Measurements from ENCODE around the gene BCL11A. TPM values are rescaled to one million over a fixed set of nuclear protein-coding genes. Genes with fewer than 3 reads are reported as not detected.

BCL11A gene
- total RNA-seq, 1 experiment from 2014 or later, result 91.4 TPM

GRCh38 chr2:60474301-60474700, 79.2 kb downstream of the BCL11A start:
- Mint-ChIP-seq H3K4me3 (peak overlapping the region; percentile 35 to 37; a peak in 3 of 5 replicates), H3K9me3 (no peaks in the 10 kb centered on the region), H3K4me1 (peaks cover 89 to 98% of the 10 kb centered on the region in 2 experiments), H3K27me3 (ENCODE audit: low read depth) (peaks cover 4% of the 10 kb centered on the region), H3K27ac (peak overlapping the region in 1 of 3 experiments; percentile 87; a peak in 3 of 7 replicates), H3K36me3 (ENCODE audit: insufficient read depth in 1 of 3, low read depth in 3 of 3) (peaks cover 3 to 18% (median 15%) of the 10 kb centered on the region in 3 experiments; a peak in 5 of 7 replicates)
- H2AFZ ChIP-seq (ENCODE audit: low read length), result no peak overlapping the region
- H2BK120ac ChIP-seq (ENCODE audit: low read depth, low read length, poor library complexity, severe bottlenecking), result no peak overlapping the region
- H3K9ac ChIP-seq (ENCODE audit: extremely low read depth, insufficient read length, low read length), result no peak overlapping the region
- no peaks in the 10 kb centered on the region for H3K23me2 ChIP-seq (ENCODE audit: insufficient read length, low read depth, low read length, poor library complexity, severe bottlenecking)
- no peak overlapping the region for H2BK12ac ChIP-seq (ENCODE audit: insufficient read length, low read depth, low read length)
- no peak for TF ChIP-seq CTCF (conservative IDR thresholded peaks at IDR 0.05)
- H2BK20ac ChIP-seq (ENCODE audit: low read depth, low read length, poor library complexity, severe bottlenecking), result no peak overlapping the region
- H3K23ac ChIP-seq (ENCODE audit: insufficient read length, low read depth, low read length), result no peak overlapping the region
- H3K4me1 ChIP-seq (ENCODE audit: insufficient read depth, low read length), result peaks cover 52% of the 10 kb centered on the region
- no peak overlapping the region for H3K4ac ChIP-seq (ENCODE audit: low read depth, low read length)
- no peaks in the 10 kb centered on the region for H3K9me3 ChIP-seq (ENCODE audit: control insufficient read depth, low read depth, low read length)
- no peak overlapping the region for H4K8ac ChIP-seq (replicated peaks; ENCODE audit: insufficient read length, low read depth, low read length)
- no peak overlapping the region for H3K18ac ChIP-seq (ENCODE audit: insufficient read length, low read depth, low read length)
- H2BK5ac ChIP-seq (ENCODE audit: insufficient read length, low read length), result no peak overlapping the region
- no peak overlapping the region for H2AK5ac ChIP-seq (ENCODE audit: insufficient read length, low read length)
- H3K4me2 ChIP-seq (ENCODE audit: insufficient read depth, insufficient read length, low read length), result peak overlapping the region; percentile 50
- WGBS (ENCODE audit: extremely low coverage, insufficient read length, low lambda C conversion rate), result no CpG with 5 or more reads among the region's 2 CpGs
- H3T11ph ChIP-seq (ENCODE audit: low read length), result no peak overlapping the region
- H3K27me3 ChIP-seq (ENCODE audit: insufficient read depth, low read length), result peaks cover 11% of the 10 kb centered on the region; the same call in 1 of the 2 replicates
- H3K79me1 ChIP-seq (ENCODE audit: insufficient read depth, low read depth, low read length, poor library complexity, severe bottlenecking), result peaks cover 2% of the 10 kb centered on the region
- H2BK15ac ChIP-seq (ENCODE audit: low read depth, low read length), result no peak overlapping the region
- H3K79me2 ChIP-seq (ENCODE audit: insufficient read depth, low read length), result peaks cover 16% of the 10 kb centered on the region; the same call in 1 of the 2 replicates
- no peak overlapping the region for H3K14ac ChIP-seq (ENCODE audit: insufficient read depth, low read length)
- no peak overlapping the region for H3K56ac ChIP-seq (ENCODE audit: insufficient read length, low read depth, low read length)
- no peak overlapping the region for H4K5ac ChIP-seq (ENCODE audit: insufficient read length, low read depth, low read length)
- peaks cover 3% of the 10 kb centered on the region for H4K20me1 ChIP-seq (ENCODE audit: control insufficient read depth, insufficient read depth, insufficient read length)
- H3K27ac ChIP-seq (ENCODE audit: insufficient read length, low read depth, low read length), result peak overlapping the region; percentile 1
- no peak overlapping the region for H4K91ac ChIP-seq (ENCODE audit: insufficient read length, low read depth, low read length)
- no peak for DNase-seq
